H1 (cell line): ENCODE data around the gene WDFY1. TPM values are rescaled to one million over a fixed set of nuclear protein-coding genes. Genes with fewer than 3 reads are reported as not detected.

Experiments used
- ASH2L ChIP-seq: fragments of 200-600, 300-600 bp; sonication (generic); IDR thresholded peaks from one replicate; pipeline ENCODE4 v1.7.1; 2017; ENCODE audit warnings: low read length
- polyA plus RNA-seq, 7 experiments: library from polyadenylated mRNA; depleted of rRNA in 3 of 7; stranded (reverse) in 5 of 7; unstranded in 2 of 7; fragments of >200 nt in 5 of 7; fragments of 200-250 nt in 2 of 7; gene quantifications; 1 replicate in 5 of 7; 2 replicates in 1 of 7; 4 replicates in 1 of 7; pipeline versions ENCODE4 v1.2.1 to v1.2.3, GENCODE V29; 2011 to 2013; ENCODE audit warnings: missing spikeins in 2 of 7, mixed read lengths in 2 of 7
- total RNA-seq: library from RNA; stranded (reverse); fragmentation: NEBNext Ultra II Directional; extraction: Animal tissue kit (Norgen Biotek cat#: 25700); gene quantifications from 2 replicates; pipeline ENCODE4 v1.2.1, GENCODE V29; 2021

The WDFY1 gene
- total and polyA plus RNA-seq, 2 of the 8 experiments (the other 6 are each of a cell fraction or from before 2014, with no cell fraction given): 68.4 to 94.7 TPM

- TF ChIP-seq ASH2L: no peak
Observed at GRCh38 chr2:223908304-223908998, 36.7 kb downstream of the WDFY1 start (continued).
